Esophagus squamous epithelium (tissue), 5 donors: ENCODE data around the gene ZFHX3. TPM values are rescaled to one million over a fixed set of nuclear protein-coding genes. Genes with fewer than 3 reads are reported as not detected.

Experiments
- DNase-seq: peaks from one replicate; lab custom pipeline; 2025; lab: John Stamatoyannopoulos, UW
- H3K27ac ChIP-seq, 4 donors: fragments of 200-600 bp; sonication (generic); one replicate each; pipeline ENCODE4 v1.5.1; 2016 to 2019; ENCODE audit warnings: mild to moderate bottlenecking in 1 of 4
- H3K27me3 ChIP-seq, 4 donors: fragments of 200-600 bp; sonication (generic); 1 replicate in 3 of 4; 2 replicates in 1 of 4; pipeline versions ENCODE4 v1.5.1 to v1.6.0; 2017 to 2021; ENCODE audit warnings: antibody characterized with exemption in 1 of 4
- H3K36me3 ChIP-seq, 3 donors: fragments of 200-600 bp; sonication (generic); one replicate each; pipeline ENCODE4 v1.5.1; 2016 to 2019
- H3K4me1 ChIP-seq, 3 donors: fragments of 200-600 bp; sonication (generic); one replicate each; pipeline ENCODE4 v1.5.1; 2017 to 2019
- H3K4me3 ChIP-seq, 4 donors: fragments of 200-600 bp; sonication (generic); 1 replicate in 3 of 4; 2 replicates in 1 of 4; pipeline ENCODE4 v1.5.1; 2016 to 2019; ENCODE audit warnings: mild to moderate bottlenecking in 2 of 4, moderate library complexity in 1 of 4
- H3K9me3 ChIP-seq, 3 donors: fragments of 200-600 bp; sonication (generic); one replicate each; pipeline ENCODE4 v1.5.1; 2016 to 2019
- CTCF ChIP-seq, 6 experiments: fragments of 450-650 bp in 4 of 6; fragments of 200-600 bp in 2 of 6; sonication (generic) in 2 of 6; IDR thresholded peaks; one replicate each; pipeline ENCODE4 v1.5.1; 2016 to 2019; ENCODE audit warnings: antibody characterized with exemption in 6 of 6, mild to moderate bottlenecking in 4 of 6, moderate library complexity in 4 of 6
- POLR2A ChIP-seq, 4 donors: fragments of 450-650 bp; IDR thresholded peaks; one replicate each; pipeline ENCODE4 v1.6.1; 2017; ENCODE audit warnings: antibody characterized with exemption in 4 of 4, mild to moderate bottlenecking in 4 of 4, moderate library complexity in 3 of 4
- WGBS, 2 donors: methylation state at CpG; one replicate each; pipeline ENCODE4 v1.1.5; 2018; 5-methylcytosine and 5-hydroxymethylcytosine counted together
- intact Hi-C: fragments of 100-400 bp; cut with DNase I; formaldehyde crosslinking; loops from one replicate; pipeline ENCODE4 v1.15.0; 2022
- total RNA-seq, 4 donors: library from RNA; depleted of rRNA; stranded (reverse); fragments of >200 nt; gene quantifications; one replicate each; pipeline ENCODE4 v1.1.0, GENCODE V29; 2016
- donor health status: DM: yes; HTN: yes; CAD: no.

The ZFHX3 gene
- total RNA-seq, 4 donors from 2014 or later = 3.5 to 12.8 (median 4.5) TPM

- H3K27ac ChIP-seq = peak overlapping the region in 2 of 4 donors; percentile 38 to 48
- H3K36me3 ChIP-seq = no peaks in the 10 kb centered on the region
- WGBS, 2 donors = 24 to 31% methylated on average over 24 to 25 of the region's 25 CpGs
- DNase-seq = no peak
- intact Hi-C loops = no loop called here
- peaks cover 34 to 67% (median 35%) of the 10 kb centered on the region in 3 donors for H3K4me1 ChIP-seq
- no peaks in the 10 kb centered on the region for H3K9me3 ChIP-seq
- TF ChIP-seq POLR2A (IDR thresholded peaks at IDR 0.05) = no peak
- TF ChIP-seq CTCF (IDR thresholded peaks at IDR 0.05) = no peak
- peaks cover 7 to 74% (median 19%) of the 10 kb centered on the region in 4 donors for H3K27me3 ChIP-seq
- H3K4me3 ChIP-seq = peak overlapping the region in 3 of 4 donors; percentile 8 to 39 (median 38)
Measured at GRCh38 chr16:73064212-73064993, 16.5 kb upstream of the ZFHX3 start.

- no peak for TF ChIP-seq POLR2A (IDR thresholded peaks at IDR 0.05)
- TF ChIP-seq CTCF (IDR thresholded peaks at IDR 0.05) = no peak
- H3K4me3 ChIP-seq = peak overlapping the region in 3 of 4 donors; percentile 8 to 39 (median 38)
- no peak for DNase-seq
- H3K36me3 ChIP-seq = no peaks in the 10 kb centered on the region
- 35 to 57% methylated on average over 13 to 14 of the region's 14 CpGs for WGBS, 2 donors
- intact Hi-C loops = no loop called here
- H3K4me1 ChIP-seq = peaks cover 30 to 71% (median 34%) of the 10 kb centered on the region in 3 donors
- H3K27ac ChIP-seq = peak overlapping the region in 2 of 4 donors; percentile 38 to 48
- H3K9me3 ChIP-seq = no peaks in the 10 kb centered on the region
- H3K27me3 ChIP-seq = peaks cover 7 to 74% (median 19%) of the 10 kb centered on the region in 4 donors
Measured at GRCh38 chr16:73063854-73064211, 15.9 kb upstream of the ZFHX3 start.

GRCh38 chr16:73062743-73063733 lies 15.1 kb upstream of the ZFHX3 start:
- no peak for DNase-seq
- Histone ChIP-seq H3K27ac (peak overlapping the region in 3 of 4 donors; percentile 38 to 62 (median 48)), H3K36me3 (no peaks in the 10 kb centered on the region), H3K4me1 (peaks cover 24 to 63% (median 28%) of the 10 kb centered on the region in 3 donors), H3K9me3 (no peaks in the 10 kb centered on the region), H3K4me3 (peak overlapping the region in 2 of 4 donors; percentile 15 to 43), H3K27me3 (peaks cover 7 to 74% (median 19%) of the 10 kb centered on the region in 4 donors)
- intact Hi-C loops = no loop called here
- 41 to 47% methylated on average over 32 to 35 of the region's 55 CpGs for WGBS, 2 donors
- no peak for TF ChIP-seq POLR2A (IDR thresholded peaks at IDR 0.05)
- no peak for TF ChIP-seq CTCF (IDR thresholded peaks at IDR 0.05)

GRCh38 chr16:73062001-73062616 lies 14.2 kb upstream of the ZFHX3 start:
- peaks cover 19 to 59% (median 22%) of the 10 kb centered on the region in 3 donors for H3K4me1 ChIP-seq
- H3K27ac ChIP-seq = no peak overlapping the region
- no peaks in the 10 kb centered on the region for H3K9me3 ChIP-seq
- no peak overlapping the region for H3K4me3 ChIP-seq
- intact Hi-C loops = no loop called here
- DNase-seq = no peak
- no peaks in the 10 kb centered on the region for H3K36me3 ChIP-seq
- H3K27me3 ChIP-seq = peaks cover 7 to 66% (median 19%) of the 10 kb centered on the region in 4 donors
- TF ChIP-seq CTCF (IDR thresholded peaks at IDR 0.05) = no peak
- TF ChIP-seq POLR2A (IDR thresholded peaks at IDR 0.05) = no peak
- WGBS, 2 donors = 94 to 95% methylated on average over 3 of the region's 3 CpGs
